A549 (cell line): ENCODE results near the gene DSCAM. TPM values are rescaled to one million over a fixed set of nuclear protein-coding genes. Genes with fewer than 3 reads are reported as not detected.

Source experiments
- ATAC-seq, 2 experiments: fragments of 200-7000 bp in 1 of 2; fragments of >200 bp in 1 of 2; cut with Nextera tagmentation in 1 of 2; cut with Tn5 transposase in 1 of 2; 3 replicates each; pipeline versions ENCODE4 v1.8.0 to v1.9.1; 2018 to 2020; ENCODE audit warnings: mild to moderate bottlenecking in 1 of 2, moderate library complexity in 1 of 2
- CTCF ChIA-PET: fragments of 300-600 bp; sonication (Branson Sonifier 250); formaldehyde crosslinking; extraction: SDS; loops from one replicate; lab custom pipeline; 2021; ENCODE audit warnings: antibody characterized with exemption, inconsistent platforms; lab: Yijun Ruan, JAX
- POLR2A ChIA-PET: fragments of 350-600 bp; formaldehyde crosslinking; extraction: SDS; loops from one replicate; lab custom pipeline; 2021; ENCODE audit warnings: antibody characterized with exemption, inconsistent platforms; lab: Yijun Ruan, JAX
- DNase-seq, 2 experiments: peaks; one replicate each; pipeline versions ENCODE4 v3.0.0 to v3.0.0-alpha.2; 2011 to 2016; ENCODE audit warnings: low read depth in 1 of 2, low spot score in 1 of 2
- FAIRE-seq: peaks from 2 replicates; lab custom pipeline; 2011; peaks lifted over from hg19 to GRCh38; lab: Jason Lieb, UNC
- H3K27ac ChIP-seq, 2 experiments: fragments of >200 bp; sonication (Bioruptor Twin); formaldehyde crosslinking; 3 replicates each; pipeline ENCODE4 v1.5.1; 2016 to 2017
- H3K4me1 ChIP-seq: fragments of >200 bp; sonication (Bioruptor Twin); formaldehyde crosslinking; 3 replicates; pipeline ENCODE4 v1.6.1; 2016
- H3K4me2 ChIP-seq: fragments of >200 bp; sonication (Bioruptor Twin); formaldehyde crosslinking; 3 replicates; pipeline ENCODE4 v1.6.1; 2016
- H3K4me3 ChIP-seq: fragments of >200 bp; sonication (Bioruptor Twin); formaldehyde crosslinking; 3 replicates; pipeline ENCODE4 v1.5.1; 2016
- H3K9me3 ChIP-seq: fragments of >200 bp; sonication (Bioruptor Twin); formaldehyde crosslinking; 3 replicates; pipeline ENCODE4 v1.6.1; 2016
- CTCF ChIP-seq: fragments of >200 bp; sonication (Bioruptor Twin); formaldehyde crosslinking; IDR thresholded peaks from 3 replicates; pipeline ENCODE4 v1.5.1; 2016
- FOSB ChIP-seq: fragments of 250-450 bp; sonication (Bioruptor Pico); IDR thresholded peaks from 2 replicates; pipeline ENCODE4 v1.5.0; 2020; ENCODE audit warnings: mild to moderate bottlenecking, moderate library complexity
- HDAC2 ChIP-seq: fragments of 200-600 bp; sonication (generic); IDR thresholded peaks from 2 replicates; pipeline ENCODE4 v1.6.1; 2016
- HES2 ChIP-seq: fragments of >200 bp; sonication (Bioruptor Twin); formaldehyde crosslinking; IDR thresholded peaks from 2 replicates; pipeline ENCODE4 v1.6.1; 2016
- HMGXB4 ChIP-seq: fragments of 250-450 bp; sonication (Bioruptor Pico); IDR thresholded peaks from 2 replicates; pipeline ENCODE4 v1.5.0; 2021; ENCODE audit warnings: mild to moderate bottlenecking, moderate library complexity, borderline replicate concordance
- KDM5A ChIP-seq: fragments of 200-600 bp; sonication (generic); IDR thresholded peaks from 2 replicates; pipeline ENCODE4 v1.6.1; 2016; ENCODE audit warnings: antibody characterized with exemption, mild to moderate bottlenecking
- MAFK ChIP-seq: fragments of 450-650 bp; IDR thresholded peaks from 2 replicates; pipeline ENCODE4 v1.6.1; 2014; ENCODE audit not compliant: partially characterized antibody
- MAX ChIP-seq: IDR thresholded peaks from 2 replicates; pipeline ENCODE4 v1.6.1; 2012
- MAZ ChIP-seq: fragments of 150-350 bp; IDR thresholded peaks from 2 replicates; pipeline ENCODE4 v1.6.1; 2014; ENCODE audit warnings: antibody characterized with exemption, low read depth, low read length, borderline replicate concordance
- NFE2L2 ChIP-seq: fragments of 150-350 bp; conservative IDR thresholded peaks from 2 replicates; pipeline ENCODE4 v1.6.1; 2014; ENCODE audit warnings: low read length
- PBX3 ChIP-seq: IDR thresholded peaks from 2 replicates; pipeline ENCODE4 v1.6.1; 2012
- POLR2A ChIP-seq: IDR thresholded peaks from 2 replicates; pipeline ENCODE4 v1.6.1; 2012; ENCODE audit warnings: mild to moderate bottlenecking, low read length
- RAD21 ChIP-seq, 2 experiments: fragments of >200 bp in 1 of 2; sonication (Bioruptor Twin) in 1 of 2; formaldehyde crosslinking in 1 of 2; IDR thresholded peaks in 1 of 2; conservative IDR thresholded peaks in 1 of 2; 2 replicates in 1 of 2; 3 replicates in 1 of 2; pipeline ENCODE4 v1.6.1; 2012 to 2018; ENCODE audit warnings: inconsistent platforms in 1 of 2
- RCOR1 ChIP-seq: fragments of 150-350 bp; IDR thresholded peaks from 2 replicates; pipeline ENCODE4 v1.6.1; 2014; ENCODE audit warnings: antibody characterized with exemption, low read length, low read depth
- RNF2 ChIP-seq: fragments of 200-600 bp; sonication (generic); IDR thresholded peaks from 2 replicates; pipeline ENCODE4 v1.6.1; 2016; ENCODE audit warnings: low read depth, mild to moderate bottlenecking, antibody characterized with exemption, moderate library complexity, borderline replicate concordance
- TP53 ChIP-seq: fragments of 250-450 bp; sonication (Bioruptor Pico); IDR thresholded peaks from 2 replicates; pipeline ENCODE4 v1.5.0; 2021; ENCODE audit warnings: mild to moderate bottlenecking, moderate library complexity
- ZC3H11A ChIP-seq: fragments of 450-650 bp; IDR thresholded peaks from 2 replicates; pipeline ENCODE4 v1.6.1; 2014; ENCODE audit warnings: antibody characterized with exemption, mild to moderate bottlenecking
- ZSCAN20 ChIP-seq: fragments of 250-450 bp; sonication (Bioruptor Pico); IDR thresholded peaks from 2 replicates; pipeline ENCODE4 v1.8.0; 2022; ENCODE audit warnings: mild to moderate bottlenecking, moderate library complexity
- WGBS: methylation state at CpG from one replicate; pipeline ENCODE4 v1.1.6; 2017; ENCODE audit errors: missing lambda C conversion rate; 5-methylcytosine and 5-hydroxymethylcytosine counted together
- polyA plus RNA-seq, 4 experiments: library from polyadenylated mRNA; depleted of rRNA in 3 of 4; stranded (reverse); fragments of >200 nt; fragmentation: RNase III in 1 of 4; extraction: RNeasy Plus Mini Kit Qiagen cat#74134 plus additional on column Dnase treatment in 1 of 4; gene quantifications; 2 replicates in 3 of 4; 3 replicates in 1 of 4; pipeline ENCODE4 v1.2.3, GENCODE V29; 2011 to 2017

DSCAM gene
- polyA plus RNA-seq, 2 of the 4 experiments (the other 2 are of a cell fraction): not detected

GRCh38 chr21:40792691-40793456 lies 54.1 kb downstream of the DSCAM start:
- H3K4me3 ChIP-seq: no peak overlapping the region
- no peaks in the 10 kb centered on the region for H3K9me3 ChIP-seq
- no peak for DNase-seq
- ATAC-seq: no peak
- no peak overlapping the region for H3K27ac ChIP-seq
- H3K4me2 ChIP-seq: no peak overlapping the region
- ChIA-PET POLR2A (no interaction called here), CTCF (interaction anchor here (1.0 kb wide), 1 partner anchor 20 kb away, joined by 3 read pairs; no protein-coding TSS in a partner anchor)
- WGBS: 17% methylated on average over 4 of the region's 4 CpGs
- TF ChIP-seq HES2 (no peak), PBX3 (no peak), ZC3H11A (no peak), HMGXB4 (CRISPR knock-in tag) (no peak), MAZ (no peak), FOSB (CRISPR knock-in tag) (no peak), NFE2L2 (no peak), CTCF (no peak), RNF2 (no peak), HDAC2 (no peak), RCOR1 (no peak), POLR2A (no peak), ZSCAN20 (CRISPR knock-in tag) (no peak), TP53 (CRISPR knock-in tag) (no peak), RAD21 (conservative IDR thresholded peaks at IDR 0.05 in 1 of 2, IDR thresholded peaks at IDR 0.05 in 1 of 2) (no peak), KDM5A (no peak)
- no peak for FAIRE-seq
- H3K4me1 ChIP-seq: no peaks in the 10 kb centered on the region

DNA sequence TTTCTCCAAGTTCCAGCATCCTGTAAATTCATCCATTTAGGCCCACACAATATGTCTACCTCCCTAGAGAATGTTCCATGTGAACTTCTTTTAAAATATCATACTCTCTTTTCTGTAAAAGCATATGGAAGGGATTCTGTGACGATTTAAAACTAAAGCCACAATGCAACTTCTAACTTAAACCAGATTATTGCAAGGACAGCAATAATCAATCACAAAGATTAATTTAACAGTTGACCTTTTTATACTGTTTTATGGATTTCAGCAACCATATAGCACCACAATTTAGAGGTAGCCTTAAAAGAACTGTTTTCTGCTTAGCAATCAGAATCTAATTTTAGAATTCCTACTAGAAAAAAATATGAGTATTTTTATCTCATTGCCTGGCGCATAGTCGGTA lies 58.3 kb downstream of the DSCAM start:
- DNase-seq (no peak), ATAC-seq (no peak), FAIRE-seq (no peak)
- no peak for TF ChIP-seq RAD21 (conservative IDR thresholded peaks at IDR 0.05 in 1 of 2, IDR thresholded peaks at IDR 0.05 in 1 of 2)
- TF ChIP-seq POLR2A: no peak
- TF ChIP-seq MAFK: peak; percentile 23
- TF ChIP-seq MAX: no peak
- ChIA-PET CTCF (no interaction called here), POLR2A (no interaction called here)
- Histone ChIP-seq H3K27ac (no peak overlapping the region), H3K4me2 (no peak overlapping the region), H3K4me1 (no peaks in the 10 kb centered on the region), H3K4me3 (no peak overlapping the region), H3K9me3 (no peaks in the 10 kb centered on the region)
- WGBS: 34% methylated on average over 3 of the region's 3 CpGs
